WERI-Rb-1 (cell line): ENCODE measurements around the gene TUBA3C.

Experiments used
- DNase-seq: peaks from one replicate; pipeline ENCODE4 v3.0.0-alpha.2; 2020
- H3K27ac ChIP-seq: fragments of 250-450 bp; sonication (Bioruptor Pico); 2 replicates; pipeline ENCODE4 v1.5.1; 2020; ENCODE audit warnings: mild to moderate bottlenecking, moderate library complexity
- H3K27me3 ChIP-seq: fragments of 250-450 bp; sonication (Bioruptor Pico); 2 replicates; pipeline ENCODE4 v1.5.1; 2021; ENCODE audit warnings: mild to moderate bottlenecking, low read depth, moderate library complexity; ENCODE audit not compliant: insufficient read depth, severe bottlenecking
- H3K36me3 ChIP-seq: fragments of 250-450 bp; sonication (Bioruptor Pico); 2 replicates; pipeline ENCODE4 v1.5.1; 2020; ENCODE audit warnings: mild to moderate bottlenecking, moderate library complexity
- H3K4me3 ChIP-seq: 2 replicates; pipeline ENCODE4 v1.5.1; 2011; ENCODE audit warnings: low read depth, mild to moderate bottlenecking, control low read depth, low read length
- H3K9me3 ChIP-seq: fragments of 250-450 bp; sonication (Bioruptor Pico); 2 replicates; pipeline ENCODE4 v1.5.1; 2021; ENCODE audit warnings: mild to moderate bottlenecking, moderate library complexity; ENCODE audit not compliant: severe bottlenecking
- CTCF ChIP-seq: IDR thresholded peaks from 2 replicates; pipeline ENCODE4 v1.5.1; 2011; ENCODE audit warnings: low read depth, mild to moderate bottlenecking, control low read depth, inconsistent platforms, low read length

Gene TUBA3C

GRCh38 chr13:19169991-19170390, 11.6 kb downstream of the TUBA3C start:
- DNase-seq = no peak
- Histone ChIP-seq H3K9me3 (no peaks in the 10 kb centered on the region), H3K36me3 (no peaks in the 10 kb centered on the region), H3K27me3 (peaks cover 96% of the 10 kb centered on the region), H3K27ac (no peak overlapping the region), H3K4me3 (no peak overlapping the region)
- TF ChIP-seq CTCF = no peak

DNA sequence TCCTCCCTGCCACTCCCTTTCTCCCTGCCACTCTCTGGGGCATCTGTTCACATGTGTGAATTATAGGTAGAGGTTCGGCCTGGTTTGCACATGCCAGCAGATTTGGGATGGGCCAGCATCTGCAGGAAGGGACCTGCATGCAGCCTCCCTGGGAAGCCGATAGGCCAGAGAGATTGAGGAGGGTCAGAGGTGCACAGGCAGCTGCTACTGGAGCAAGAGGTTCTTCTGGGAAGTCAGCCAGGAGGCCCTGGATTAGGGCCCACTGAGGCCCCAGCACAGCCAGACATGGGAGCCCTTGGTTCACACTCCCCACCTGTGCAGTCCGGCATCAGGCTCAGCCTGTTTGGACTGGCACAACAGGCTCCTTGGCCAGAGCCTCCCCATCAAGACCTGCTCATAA, 12.1 kb downstream of the TUBA3C start:
- no peaks in the 10 kb centered on the region for H3K9me3 ChIP-seq
- DNase-seq = no peak
- H3K4me3 ChIP-seq = no peak overlapping the region
- TF ChIP-seq CTCF = no peak
- H3K27ac ChIP-seq = no peak overlapping the region
- H3K27me3 ChIP-seq = peaks cover 96% of the 10 kb centered on the region
- no peaks in the 10 kb centered on the region for H3K36me3 ChIP-seq

DNA sequence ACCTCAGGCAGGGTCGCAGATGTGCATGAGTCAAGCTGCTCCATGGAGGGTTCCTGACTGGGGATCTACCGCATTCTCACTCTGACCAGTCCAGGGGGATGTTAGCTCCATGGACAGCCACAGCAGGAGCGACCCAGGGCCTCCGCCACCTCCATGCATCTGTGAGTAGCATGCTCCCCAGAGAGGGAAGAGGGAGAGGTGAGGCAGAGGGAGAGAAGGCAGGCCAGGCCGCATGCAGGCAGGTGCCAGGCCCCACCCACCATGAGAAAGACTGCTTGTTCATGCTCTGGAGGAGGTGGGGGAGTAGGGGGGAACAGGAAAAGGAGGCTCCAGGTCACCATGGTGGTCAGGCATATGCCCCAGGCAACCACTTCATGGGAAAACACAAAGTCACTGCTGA, 20.3 kb downstream of the TUBA3C start:
- Histone ChIP-seq H3K27ac (no peak overlapping the region), H3K9me3 (peaks cover 3% of the 10 kb centered on the region), H3K4me3 (no peak overlapping the region), H3K36me3 (no peaks in the 10 kb centered on the region), H3K27me3 (peaks cover 69% of the 10 kb centered on the region)
- no peak for DNase-seq
- no peak for TF ChIP-seq CTCF

- TF ChIP-seq CTCF = no peak
- peaks cover 3% of the 10 kb centered on the region for H3K9me3 ChIP-seq
Observed at GRCh38 chr13:19159761-19160420, 21.7 kb downstream of the TUBA3C start.

GRCh38 chr13:19159181-19159580, 22.4 kb downstream of the TUBA3C start:
- H3K4me3 ChIP-seq = no peak overlapping the region
- DNase-seq = no peak
- TF ChIP-seq CTCF = no peak
- peaks cover 3% of the 10 kb centered on the region for H3K9me3 ChIP-seq
- H3K36me3 ChIP-seq = no peaks in the 10 kb centered on the region
- peaks cover 70% of the 10 kb centered on the region for H3K27me3 ChIP-seq
- no peak overlapping the region for H3K27ac ChIP-seq

More at GRCh38 chr13:19159761-19160420, 21.7 kb downstream of the TUBA3C start:
- H3K4me3 ChIP-seq = no peak overlapping the region
- H3K27ac ChIP-seq = no peak overlapping the region
- peaks cover 67% of the 10 kb centered on the region for H3K27me3 ChIP-seq
- no peaks in the 10 kb centered on the region for H3K36me3 ChIP-seq
- DNase-seq = no peak
